ENCODE data around the gene SFXN5.

- TF ChIP-seq, protein P1, sequence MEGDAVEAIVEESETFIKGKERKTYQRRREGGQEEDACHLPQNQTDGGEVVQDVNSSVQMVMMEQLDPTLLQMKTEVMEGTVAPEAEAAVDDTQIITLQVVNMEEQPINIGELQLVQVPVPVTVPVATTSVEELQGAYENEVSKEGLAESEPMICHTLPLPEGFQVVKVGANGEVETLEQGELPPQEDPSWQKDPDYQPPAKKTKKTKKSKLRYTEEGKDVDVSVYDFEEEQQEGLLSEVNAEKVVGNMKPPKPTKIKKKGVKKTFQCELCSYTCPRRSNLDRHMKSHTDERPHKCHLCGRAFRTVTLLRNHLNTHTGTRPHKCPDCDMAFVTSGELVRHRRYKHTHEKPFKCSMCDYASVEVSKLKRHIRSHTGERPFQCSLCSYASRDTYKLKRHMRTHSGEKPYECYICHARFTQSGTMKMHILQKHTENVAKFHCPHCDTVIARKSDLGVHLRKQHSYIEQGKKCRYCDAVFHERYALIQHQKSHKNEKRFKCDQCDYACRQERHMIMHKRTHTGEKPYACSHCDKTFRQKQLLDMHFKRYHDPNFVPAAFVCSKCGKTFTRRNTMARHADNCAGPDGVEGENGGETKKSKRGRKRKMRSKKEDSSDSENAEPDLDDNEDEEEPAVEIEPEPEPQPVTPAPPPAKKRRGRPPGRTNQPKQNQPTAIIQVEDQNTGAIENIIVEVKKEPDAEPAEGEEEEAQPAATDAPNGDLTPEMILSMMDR (IDR thresholded peaks at IDR 0.05; ENCODE audit: poor library complexity, severe bottlenecking), result no peak
- no peak for TF ChIP-seq SMC3 (conservative IDR thresholded peaks at IDR 0.05; ENCODE audit: poor library complexity)
- TF ChIP-seq POLR2AphosphoS5 (IDR thresholded peaks at IDR 0.05), result no peak
- no peak for TF ChIP-seq EZH2 (IDR thresholded peaks at IDR 0.05; ENCODE audit: borderline replicate concordance, insufficient read depth, low read length, poor library complexity, severe bottlenecking)
- no peak for TF ChIP-seq MXI1 (conservative IDR thresholded peaks at IDR 0.05; ENCODE audit: poor library complexity, severe bottlenecking)
- TF ChIP-seq EP300 (conservative IDR thresholded peaks at IDR 0.05; ENCODE audit: poor library complexity, severe bottlenecking), result no peak
- no peak for TF ChIP-seq TAF1 (IDR thresholded peaks at IDR 0.05; ENCODE audit: low read depth)
- no peak for TF ChIP-seq REST (IDR thresholded peaks at IDR 0.05; ENCODE audit: borderline replicate concordance)
- no peak for TF ChIP-seq RAD21 (conservative IDR thresholded peaks at IDR 0.05)
Measured at GRCh38 chr2:72965770-72966450, 105.6 kb downstream of the SFXN5 start.

All from neural cell (in vitro differentiated cells).